Heart right ventricle (tissue), 16 donors: ENCODE data around the gene MORF4L2. TPM values are rescaled to one million over a fixed set of nuclear protein-coding genes. Genes with fewer than 3 reads are reported as not detected.

Experiments used
- ATAC-seq, 8 donors: fragments of 200-7000 bp; cut with Tn5 transposase; one replicate each; pipeline ENCODE4 v1.9.1; 2020; ENCODE audit warnings: mild to moderate bottlenecking in 8 of 8, moderate library complexity in 8 of 8, moderate number of reproducible peaks in 1 of 8
- DNase-seq, 2 donors: peaks; one replicate each; pipeline ENCODE4 v3.0.0-alpha.2; 2020
- H3K27ac ChIP-seq, 10 donors: fragments of 200-600 bp; sonication (generic) in 2 of 10; one replicate each; pipeline versions ENCODE4 v1.5.0 to v1.8.0; 2020 to 2022; ENCODE audit warnings: mild to moderate bottlenecking in 3 of 10
- H3K27me3 ChIP-seq, 7 donors: fragments of 200-600 bp; one replicate each; pipeline ENCODE4 v1.8.0; 2021 to 2022; ENCODE audit warnings: mild to moderate bottlenecking in 2 of 7
- H3K36me3 ChIP-seq, 9 donors: fragments of 200-600 bp; sonication (generic) in 1 of 9; one replicate each; pipeline versions ENCODE4 v1.5.0 to v1.8.0; 2020 to 2022; ENCODE audit warnings: mild to moderate bottlenecking in 2 of 9
- H3K4me1 ChIP-seq, 9 donors: fragments of 200-600 bp; sonication (generic) in 1 of 9; one replicate each; pipeline versions ENCODE4 v1.5.0 to v1.8.0; 2020 to 2022; ENCODE audit warnings: mild to moderate bottlenecking in 4 of 9
- H3K4me3 ChIP-seq, 10 donors: fragments of 200-600 bp; sonication (generic) in 2 of 10; one replicate each; pipeline versions ENCODE4 v1.5.0 to v1.8.0; 2020 to 2022; ENCODE audit warnings: mild to moderate bottlenecking in 7 of 10, moderate library complexity in 2 of 10
- H3K9me3 ChIP-seq, 11 donors: fragments of 200-600 bp in 10 of 11; sonication (generic) in 2 of 11; one replicate each; pipeline versions ENCODE4 v1.5.0 to v1.8.0; 2013 to 2022; ENCODE audit warnings: mild to moderate bottlenecking in 2 of 11, control low read depth in 1 of 11, moderate library complexity in 1 of 11
- CTCF ChIP-seq, 9 donors: fragments of 200-600 bp; sonication (generic) in 2 of 9; IDR thresholded peaks; one replicate each; pipeline versions ENCODE4 v1.5.0 to v1.8.0; 2021 to 2022; ENCODE audit warnings: antibody characterized with exemption in 9 of 9, mild to moderate bottlenecking in 5 of 9, moderate library complexity in 1 of 9
- WGBS, 2 donors: extraction: QIAGEN DNeasy Blood & Tissue Kit; methylation state at CpG; one replicate each; pipeline ENCODE4 v1.1.7; 2013; ENCODE audit warnings: inconsistent platforms in 1 of 2; 5-methylcytosine and 5-hydroxymethylcytosine counted together
- intact Hi-C, 10 donors: fragments of 100-400 bp; cut with DNase I; formaldehyde crosslinking; loops; one replicate each; pipeline versions ENCODE4 v1.11.1 to v1.14.2; 2022
- long read RNA-seq, 3 donors: library from polyadenylated mRNA; unstranded; transcript quantifications; one replicate each; pipeline ENCODE4 v2.0.0, GENCODE V29; 2020 to 2021
- polyA plus RNA-seq, 2 donors: library from polyadenylated mRNA; stranded (reverse); fragments of 200-250 nt; gene quantifications; one replicate each; pipeline ENCODE4 v1.2.3, GENCODE V29; 2013
- total RNA-seq, 10 donors: library from RNA; stranded (reverse); fragmentation: NEBNext Ultra II Directional in 3 of 10; extraction: Animal tissue kit (Norgen Biotek cat#: 25700) in 3 of 10; gene quantifications; one replicate each; pipeline versions ENCODE4 v1.2.1 to v1.2.4, GENCODE V29; 2021 to 2023
- donor health status: Arrhythmogenic right ventricular cardiomyopathy.
- donor health status: ischemic (EF 13 %, LVEDD 7.1; RV severe dilation, severe dysfunction).
- donor health status: healthy with polysubstance abuse.
- donor health status: DM: no; HTN: yes; CAD: no.
- donor health status: DM: no; HTN: no; CAD: no.
- donor health status: ischemic (EF 25% LVEDD 6.9; RV normal size, moderate dysfunction).
- donor health status: ischemic (EF 25% LVEDD 5.7; RV mildly dilated, moderate dysfunction).
- donor health status: healthy.
- donor health status: DM: yes; HTN: yes; CAD: no.
- donor health status: Ischemic cardiomyopathy.
- donor health status: ischemic (EF 35%, LVEDD 5.7; RV mildly dilated, moderate dysfunction).
- donor health status: nonischemic (EF 11% LVEDD 7.7; RV severe dilation, severe dysfunction).
- donor health status: DM: yes; HTN: yes; CAD: no.
- donor health status: PGD.
- donor health status: ischemic (EF 29% LVEDD 5.4; RV normal size, mild dysfunction).
- donor health status: nonischemic (EF 23%, LVEDD 6.1; RV moderate dilation, normal function).

MORF4L2 gene
- 100 to 1,000 TPM; 149 to 244 (median 191) TPM for total RNA-seq
- 100 to 1,000 TPM in 1 of 2 donors, 10 to 100 TPM in 1; 94.9 to 346 TPM for polyA plus RNA-seq
- long read RNA-seq, donor 1, transcript MORF4L2-203 (4 exons, 1,983 nt): minor isoform, 9 of 53 reads
- long read RNA-seq, donor 1, transcript MORF4L2-215 (4 exons, 451 nt): major isoform, 15 of 53 reads
- long read RNA-seq, donor 1, transcript MORF4L2-201 (4 exons, 1,824 nt): minor isoform, 6 of 53 reads
- long read RNA-seq, donor 1, partial matches to known transcripts: 0 of 53 reads
- long read RNA-seq, donor 1, other reads (novel, unspliced or antisense): 14 of 53 reads
- long read RNA-seq, donor 2, transcript MORF4L2-201 (4 exons, 1,824 nt): minor isoform, 11 of 64 reads
- long read RNA-seq, donor 2, transcript MORF4L2-215 (4 exons, 451 nt): major isoform, 13 of 64 reads
- long read RNA-seq, donor 2, transcript MORF4L2-206 (4 exons, 1,965 nt): minor isoform, 7 of 64 reads
- long read RNA-seq, donor 2, transcript MORF4L2-203 (4 exons, 1,983 nt): minor isoform, 7 of 64 reads
- long read RNA-seq, donor 2, partial matches to known transcripts: 2 of 64 reads
- long read RNA-seq, donor 2, other reads (novel, unspliced or antisense): 13 of 64 reads
- long read RNA-seq, donor 3, transcript MORF4L2-215 (4 exons, 451 nt): major isoform, 40 of 135 reads
- long read RNA-seq, donor 3, transcript MORF4L2-214 (3 exons, 582 nt): minor isoform, 11 of 135 reads
- long read RNA-seq, donor 3, transcript MORF4L2-203 (4 exons, 1,983 nt): minor isoform, 15 of 135 reads
- long read RNA-seq, donor 3, transcript MORF4L2-201 (4 exons, 1,824 nt): minor isoform, 22 of 135 reads
- long read RNA-seq, donor 3, partial matches to known transcripts: 3 of 135 reads
- long read RNA-seq, donor 3, other reads (novel, unspliced or antisense): 24 of 135 reads

GRCh38 chrX:103686199-103687072 is at the start of gene MORF4L2:
Gene MORF4L2 (minus strand): TSS chrX:103686699. CDS start chrX:103677027, 9,672 bp downstream.
- Histone ChIP-seq H3K36me3 (peaks cover 0 to 47% (median 0%) of the 10 kb centered on the region in 9 donors), H3K27me3 (peaks cover 0 to 20% (median 0%) of the 10 kb centered on the region in 7 donors), H3K4me3 (peak within 1 kb of the TSS; percentile 44 to 77 (median 65)), H3K9me3 (peaks cover 0 to 6% (median 0%) of the 10 kb centered on the region in 11 donors), H3K27ac (peak within 1 kb of the TSS; percentile 76 to 99 (median 95)), H3K4me1 (peaks cover 0 to 43% (median 14%) of the 10 kb centered on the region in 9 donors)
- no peak for TF ChIP-seq CTCF (IDR thresholded peaks at IDR 0.05)
- ATAC-seq (peak; percentile 88 to 96 (median 92)), DNase-seq (peak; percentile 78 to 94)
- WGBS, 2 donors: 0 to 1% methylated on average over 34 to 37 of the region's 37 CpGs
- intact Hi-C loops: loop anchor here in 5 of 10 donors (5.0 to 10.0 kb wide), 7 partner anchors 52 to 471 kb away; partner anchors contain the start of genes TCEAL1 (in 2 of the 5) and SLC25A53 (in 1 of the 5)

GRCh38 chrX:103734125-103734760 is 47.7 kb upstream of the MORF4L2 start:
- no peak overlapping the region for H3K4me3 ChIP-seq
- ATAC-seq (no peak), DNase-seq (no peak)
- no peaks in the 10 kb centered on the region for H3K9me3 ChIP-seq
- no peak overlapping the region for H3K27ac ChIP-seq
- intact Hi-C loops: loop anchor here in 1 of 10 donors (10.0 kb wide), 1 partner anchor 81 kb away; no protein-coding TSS in a partner anchor
- whole genome bisulfite sequencing, 2 donors: 62 to 63% methylated on average over 4 of the region's 4 CpGs
- no peaks in the 10 kb centered on the region for H3K36me3 ChIP-seq
- peaks cover 0 to 20% (median 10%) of the 10 kb centered on the region in 9 donors for H3K4me1 ChIP-seq
- no peak for TF ChIP-seq CTCF (IDR thresholded peaks at IDR 0.05)
- peaks cover 0 to 60% (median 0%) of the 10 kb centered on the region in 7 donors for H3K27me3 ChIP-seq

- no peak for TF ChIP-seq CTCF (IDR thresholded peaks at IDR 0.05)
- Histone ChIP-seq H3K27me3 (peaks cover 0 to 58% (median 0%) of the 10 kb centered on the region in 7 donors), H3K4me3 (no peak overlapping the region), H3K4me1 (peaks cover 0 to 20% (median 10%) of the 10 kb centered on the region in 9 donors), H3K36me3 (no peaks in the 10 kb centered on the region), H3K9me3 (no peaks in the 10 kb centered on the region), H3K27ac (no peak overlapping the region)
- no peak for DNase-seq
- intact Hi-C loops: loop anchor here in 1 of 10 donors (10.0 kb wide), 1 partner anchor 82 kb away; no protein-coding TSS in a partner anchor
- no peak for ATAC-seq
- 95 to 100% methylated on average over 1 of the region's 1 CpG for WGBS, 2 donors
These were observed 46.5 kb upstream of the MORF4L2 start for GRCh38 chrX:103733017-103733416.
